ENCODE data around the gene JAZF1. TPM values are rescaled to one million over a fixed set of nuclear protein-coding genes. Genes with fewer than 3 reads are reported as not detected.
A peak's percentile ranks its signal among the peaks of the same experiment; 100 is the strongest.

Gene JAZF1
- total and polyA plus RNA-seq, 2 experiments from 2014 or later: 9.8 to 12.3 TPM

DNA sequence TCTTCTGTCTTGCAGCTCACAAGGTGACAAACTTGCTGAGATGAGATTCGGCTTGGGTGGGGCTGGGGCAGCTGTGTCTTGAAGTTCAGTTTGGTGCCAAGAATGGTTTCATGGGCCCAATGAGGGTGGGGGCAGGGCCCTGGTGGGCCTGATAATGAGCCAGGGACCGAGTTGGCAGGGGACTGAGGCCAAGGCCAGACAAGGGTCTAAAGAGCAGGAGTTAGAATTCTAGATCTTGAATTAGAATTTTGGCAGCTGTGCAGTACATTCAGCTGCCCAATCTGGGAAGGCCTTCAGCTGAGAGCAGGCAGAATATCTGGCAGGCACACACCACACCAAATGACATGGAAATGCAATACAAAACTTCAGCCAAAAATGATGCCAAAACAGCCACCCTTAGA is 1.5 kb upstream of the JAZF1 start:
- H3K27me3 ChIP-seq: peaks cover 4% of the 10 kb centered on the region
- no peaks in the 10 kb centered on the region for H3K9me3 ChIP-seq (ENCODE audit: low read depth)
- H3K4me1 ChIP-seq (ENCODE audit: low read depth): peaks cover 15% of the 10 kb centered on the region
- TF ChIP-seq, protein P1, sequence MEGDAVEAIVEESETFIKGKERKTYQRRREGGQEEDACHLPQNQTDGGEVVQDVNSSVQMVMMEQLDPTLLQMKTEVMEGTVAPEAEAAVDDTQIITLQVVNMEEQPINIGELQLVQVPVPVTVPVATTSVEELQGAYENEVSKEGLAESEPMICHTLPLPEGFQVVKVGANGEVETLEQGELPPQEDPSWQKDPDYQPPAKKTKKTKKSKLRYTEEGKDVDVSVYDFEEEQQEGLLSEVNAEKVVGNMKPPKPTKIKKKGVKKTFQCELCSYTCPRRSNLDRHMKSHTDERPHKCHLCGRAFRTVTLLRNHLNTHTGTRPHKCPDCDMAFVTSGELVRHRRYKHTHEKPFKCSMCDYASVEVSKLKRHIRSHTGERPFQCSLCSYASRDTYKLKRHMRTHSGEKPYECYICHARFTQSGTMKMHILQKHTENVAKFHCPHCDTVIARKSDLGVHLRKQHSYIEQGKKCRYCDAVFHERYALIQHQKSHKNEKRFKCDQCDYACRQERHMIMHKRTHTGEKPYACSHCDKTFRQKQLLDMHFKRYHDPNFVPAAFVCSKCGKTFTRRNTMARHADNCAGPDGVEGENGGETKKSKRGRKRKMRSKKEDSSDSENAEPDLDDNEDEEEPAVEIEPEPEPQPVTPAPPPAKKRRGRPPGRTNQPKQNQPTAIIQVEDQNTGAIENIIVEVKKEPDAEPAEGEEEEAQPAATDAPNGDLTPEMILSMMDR (IDR thresholded peaks at IDR 0.05; ENCODE audit: low read depth, low read length): no peak
- no peak overlapping the region for H3K4me3 ChIP-seq
- no peak overlapping the region for H3K27ac ChIP-seq
- H3K36me3 ChIP-seq: no peaks in the 10 kb centered on the region
- DNase-seq (ENCODE audit: low read depth in 1 of 2, low spot score in 1 of 2): no peak

DNA sequence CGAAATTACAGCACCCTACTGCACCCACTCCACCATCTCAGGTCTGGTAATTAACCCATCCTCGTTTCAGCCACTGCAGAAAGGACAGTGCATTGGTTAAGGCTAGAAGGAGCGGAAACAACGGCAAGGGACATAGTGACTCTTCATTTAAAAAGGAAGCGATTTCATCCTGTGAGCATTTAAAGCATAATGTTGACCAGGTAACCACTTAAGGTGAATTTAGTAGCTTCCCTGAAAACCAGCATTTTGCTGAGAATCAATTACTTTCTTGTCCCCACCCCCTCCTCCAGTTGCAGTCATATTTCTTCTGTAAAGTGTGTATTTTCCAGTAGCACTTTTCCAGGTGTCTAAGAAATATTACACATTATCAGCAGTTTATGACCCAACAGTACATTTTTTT is 821 bp upstream of the JAZF1 start:
- no peak overlapping the region for H3K4me3 ChIP-seq
- H3K27me3 ChIP-seq: peaks cover 4% of the 10 kb centered on the region

DNA sequence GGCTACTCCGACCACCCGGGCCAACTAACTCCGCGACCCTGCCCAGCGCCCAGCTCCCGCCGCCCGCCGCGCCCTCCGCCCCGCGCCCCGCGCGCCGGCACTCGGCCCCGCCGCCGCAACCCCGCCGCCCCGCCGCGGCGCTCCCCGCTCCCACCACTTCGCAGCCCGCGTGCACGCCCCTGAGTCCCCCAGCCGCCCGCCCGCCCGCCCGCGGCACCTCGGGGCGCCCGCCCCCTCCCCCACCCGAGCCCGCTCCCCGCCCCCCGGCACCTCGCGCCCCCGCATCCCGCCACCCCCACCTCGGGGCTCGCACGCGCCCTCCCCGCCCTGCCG is 598 bp downstream of the JAZF1 start:
- H3K4me1 ChIP-seq (ENCODE audit: low read depth): peaks cover 30% of the 10 kb centered on the region
- H3K4me3 ChIP-seq: peak overlapping the region; percentile 71
- H3K36me3 ChIP-seq: no peaks in the 10 kb centered on the region
- DNase-seq (ENCODE audit: low read depth in 1 of 2, low spot score in 1 of 2): no peak
- no peaks in the 10 kb centered on the region for H3K9me3 ChIP-seq (ENCODE audit: low read depth)
- H3K27ac ChIP-seq: no peak overlapping the region
- TF ChIP-seq, protein P1 (IDR thresholded peaks at IDR 0.05; ENCODE audit: low read depth, low read length): no peak
- peaks cover 4% of the 10 kb centered on the region for H3K27me3 ChIP-seq

More for the DNA sequence above, 821 bp upstream of the JAZF1 start:
- Histone ChIP-seq H3K9me3 (ENCODE audit: low read depth) (no peaks in the 10 kb centered on the region), H3K36me3 (no peaks in the 10 kb centered on the region), H3K4me1 (ENCODE audit: low read depth) (peaks cover 21% of the 10 kb centered on the region), H3K27ac (no peak overlapping the region)
- TF ChIP-seq, protein P1 (IDR thresholded peaks at IDR 0.05; ENCODE audit: low read depth, low read length): no peak
- no peak for DNase-seq (ENCODE audit: low read depth in 1 of 2, low spot score in 1 of 2)

DNA sequence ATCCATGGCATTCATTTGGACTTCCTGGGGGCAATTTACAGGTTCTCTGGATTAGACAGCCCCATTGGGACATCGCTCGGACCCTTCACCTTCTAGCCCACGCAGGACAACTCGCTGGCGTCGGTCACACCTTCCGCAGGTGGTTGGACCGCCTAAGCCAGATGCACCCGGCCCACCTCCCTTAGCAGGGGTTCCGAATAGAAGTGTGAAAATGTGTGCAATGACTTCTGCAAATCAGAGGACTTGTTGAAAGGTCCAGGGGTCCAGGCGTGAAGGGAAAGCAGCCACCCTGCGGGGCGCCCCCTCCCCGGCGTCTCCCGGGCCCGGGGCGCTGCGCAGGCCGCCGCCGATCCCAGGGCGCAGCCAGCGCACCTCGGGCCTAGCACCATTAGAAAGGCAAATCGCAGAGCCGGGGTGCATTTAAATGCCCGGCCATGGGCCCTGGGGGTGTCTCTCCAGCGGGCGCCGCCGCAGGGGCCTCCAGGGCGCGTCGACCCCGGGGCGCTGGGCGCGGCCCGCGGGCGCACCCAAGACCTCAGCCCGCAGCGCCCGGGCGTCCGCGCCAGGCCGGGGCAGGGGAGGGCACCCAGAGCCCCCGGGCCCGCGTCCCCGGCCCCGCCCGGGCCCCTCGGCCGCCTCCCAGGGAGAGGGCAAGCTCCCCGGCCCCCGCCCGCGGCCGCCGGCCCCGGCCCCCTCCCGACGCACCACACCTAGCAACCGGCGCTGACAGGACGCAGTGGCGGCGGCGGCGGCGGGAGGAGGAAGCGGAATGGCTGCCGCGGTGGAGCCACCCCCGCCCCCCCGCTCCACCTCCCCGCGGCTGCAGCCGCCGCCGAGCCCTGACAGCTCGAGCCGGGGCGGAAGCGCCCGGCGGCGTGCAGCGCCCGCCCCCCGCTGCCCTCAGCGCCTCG is 1.2 kb downstream of the JAZF1 start:
- peak; percentile 69 to 86 for DNase-seq (ENCODE audit: low read depth in 1 of 2, low spot score in 1 of 2)
- no peaks in the 10 kb centered on the region for H3K9me3 ChIP-seq (ENCODE audit: low read depth)
- TF ChIP-seq, protein P1 (IDR thresholded peaks at IDR 0.05; ENCODE audit: low read depth, low read length): no peak
- no peak overlapping the region for H3K27ac ChIP-seq
- no peaks in the 10 kb centered on the region for H3K36me3 ChIP-seq
- H3K27me3 ChIP-seq: peaks cover 4% of the 10 kb centered on the region
- peaks cover 30% of the 10 kb centered on the region for H3K4me1 ChIP-seq (ENCODE audit: low read depth)
- peak overlapping the region; percentile 71 for H3K4me3 ChIP-seq

DNA sequence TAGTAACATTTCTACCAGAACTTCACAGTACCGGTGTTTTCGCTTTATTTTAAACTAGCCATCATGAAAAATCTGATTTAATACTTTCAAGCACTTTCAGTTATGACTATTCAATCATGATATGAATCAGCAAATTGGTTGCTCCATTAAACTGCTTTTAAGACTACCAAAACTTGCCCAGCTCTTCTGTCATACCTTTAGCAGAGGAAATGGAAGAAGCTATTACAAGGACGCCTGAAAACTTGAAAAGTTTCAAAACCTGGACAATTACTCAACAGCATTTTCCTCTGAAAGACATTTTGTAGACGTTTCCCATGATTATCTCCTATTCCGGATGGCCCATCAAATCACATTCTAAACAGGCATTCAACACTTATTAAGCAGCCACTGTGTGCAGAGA is 2.0 kb downstream of the JAZF1 start:
- H3K27me3 ChIP-seq: peaks cover 4% of the 10 kb centered on the region
- H3K4me3 ChIP-seq: peak overlapping the region; percentile 71
- no peaks in the 10 kb centered on the region for H3K36me3 ChIP-seq
- H3K27ac ChIP-seq: no peak overlapping the region
- no peaks in the 10 kb centered on the region for H3K9me3 ChIP-seq (ENCODE audit: low read depth)
- DNase-seq (ENCODE audit: low read depth in 1 of 2, low spot score in 1 of 2): no peak
- peaks cover 32% of the 10 kb centered on the region for H3K4me1 ChIP-seq (ENCODE audit: low read depth)
- TF ChIP-seq, protein P1 (IDR thresholded peaks at IDR 0.05; ENCODE audit: low read depth, low read length): no peak

Data from cardiac muscle cell (in vitro differentiated cells and primary cell).